GM19438 (cell line): ENCODE measurements around the gene ZBTB7C.

Source experiments
- ATAC-seq: cut with Tn5 transposase; IDR thresholded peaks from one replicate; pipeline ENCODE4 v1.9.1; 2021; ENCODE audit warnings: low read depth; ENCODE audit not compliant: unreplicated experiment

The ZBTB7C gene

GRCh38 chr18:48219810-48220499, 189.2 kb downstream of the ZBTB7C start:
- ATAC-seq = no peak

- ATAC-seq = no peak
Observed at GRCh38 chr18:48219037-48219809, 190.0 kb downstream of the ZBTB7C start.

- no peak for ATAC-seq
Observed at GRCh38 chr18:48218285-48219022, 190.7 kb downstream of the ZBTB7C start.

- ATAC-seq = no peak
Observed at GRCh38 chr18:48217258-48218250, 191.6 kb downstream of the ZBTB7C start.

GRCh38 chr18:48216639-48217257, 192.4 kb downstream of the ZBTB7C start:
- ATAC-seq = no peak

- no peak for ATAC-seq
Observed at GRCh38 chr18:48215876-48216638, 193.1 kb downstream of the ZBTB7C start.

GRCh38 chr18:48213791-48214190, 195.4 kb downstream of the ZBTB7C start:
- no peak for ATAC-seq

- ATAC-seq = no peak
Observed at GRCh38 chr18:48208432-48209140, 200.6 kb downstream of the ZBTB7C start.

GRCh38 chr18:48207733-48208132, 201.4 kb downstream of the ZBTB7C start:
- ATAC-seq = no peak

- no peak for ATAC-seq
Observed at GRCh38 chr18:48206887-48207286, 202.3 kb downstream of the ZBTB7C start.

GRCh38 chr18:48203961-48204666, 205.1 kb downstream of the ZBTB7C start:
- ATAC-seq = no peak

GRCh38 chr18:48203288-48203945, 205.8 kb downstream of the ZBTB7C start:
- no peak for ATAC-seq

GRCh38 chr18:48202350-48203260, 206.6 kb downstream of the ZBTB7C start:
- ATAC-seq = no peak

- no peak for ATAC-seq
Observed at GRCh38 chr18:48202006-48202348, 207.2 kb downstream of the ZBTB7C start.

- no peak for ATAC-seq
Observed at GRCh38 chr18:48201337-48202005, 207.7 kb downstream of the ZBTB7C start.
